Keratinocyte (primary cell): ENCODE measurements around the gene APCDD1L. TPM values are rescaled to one million over a fixed set of nuclear protein-coding genes. Genes with fewer than 3 reads are reported as not detected.

Experiments
- DNase-seq: peaks from one replicate; pipeline ENCODE4 v3.0.0-alpha.2; 2011; ENCODE audit warnings: low read depth, missing footprints, low spot score
- FAIRE-seq: peaks from 2 replicates; lab custom pipeline; 2011; peaks lifted over from hg19 to GRCh38; lab: Jason Lieb, UNC
- H2AFZ ChIP-seq: 2 replicates; pipeline ENCODE4 v1.6.0; 2012; ENCODE audit warnings: low read length, control low read depth, inconsistent platforms; ENCODE audit not compliant: control insufficient read depth
- H3K27ac ChIP-seq: 2 replicates; pipeline ENCODE4 v1.5.1; 2011; ENCODE audit warnings: low read length; ENCODE audit not compliant: control insufficient read depth, insufficient read depth
- H3K27me3 ChIP-seq: 3 replicates; pipeline ENCODE4 v1.6.0; 2011; ENCODE audit warnings: low read length; ENCODE audit not compliant: control insufficient read depth, insufficient read depth; ENCODE audit errors: extremely low read depth
- H3K36me3 ChIP-seq, 2 experiments: 2 replicates in 1 of 2; 3 replicates in 1 of 2; pipeline ENCODE4 v1.5.1; 2011; ENCODE audit warnings: low read length in 2 of 2, mild to moderate bottlenecking in 1 of 2; ENCODE audit not compliant: control insufficient read depth in 2 of 2, insufficient read depth in 2 of 2; ENCODE audit errors: extremely low read depth in 1 of 2
- H3K4me1 ChIP-seq: 3 replicates; pipeline ENCODE4 v1.5.1; 2011; ENCODE audit warnings: low read length; ENCODE audit not compliant: control insufficient read depth, insufficient read depth; ENCODE audit errors: extremely low read depth
- H3K4me2 ChIP-seq: 3 replicates; pipeline ENCODE4 v1.6.0; 2011; ENCODE audit warnings: low read depth, low read length; ENCODE audit not compliant: control insufficient read depth, insufficient read depth; ENCODE audit errors: extremely low read depth
- H3K4me3 ChIP-seq, 3 experiments: fragments of 200-600 bp in 1 of 3; sonication (generic) in 1 of 3; 2 replicates in 2 of 3; 3 replicates in 1 of 3; pipeline ENCODE4 v1.5.1; 2011 to 2016; ENCODE audit warnings: low read length in 3 of 3, mild to moderate bottlenecking in 3 of 3, control low read depth in 2 of 3, inconsistent platforms in 1 of 3, low read depth in 1 of 3, mixed read lengths in 1 of 3, mixed run types in 1 of 3, moderate library complexity in 1 of 3; ENCODE audit not compliant: control insufficient read depth in 2 of 3, insufficient read depth in 2 of 3; ENCODE audit errors: extremely low read depth in 1 of 3
- H3K79me2 ChIP-seq: 2 replicates; pipeline ENCODE4 v1.6.0; 2012; ENCODE audit warnings: low read length; ENCODE audit not compliant: control insufficient read depth, insufficient read depth
- H3K9ac ChIP-seq: 3 replicates; pipeline ENCODE4 v1.6.0; 2011; ENCODE audit warnings: low read length; ENCODE audit not compliant: control insufficient read depth, insufficient read depth; ENCODE audit errors: extremely low read depth
- H3K9me1 ChIP-seq: 3 replicates; pipeline ENCODE4 v1.6.0; 2011; ENCODE audit warnings: low read length; ENCODE audit not compliant: control insufficient read depth, insufficient read depth; ENCODE audit errors: extremely low read depth
- H3K9me3 ChIP-seq: 2 replicates; pipeline ENCODE4 v1.5.1; 2012; ENCODE audit warnings: low read depth, low read length; ENCODE audit not compliant: control insufficient read depth
- H4K20me1 ChIP-seq: 3 replicates; pipeline ENCODE4 v1.6.0; 2011; ENCODE audit warnings: low read length; ENCODE audit not compliant: control insufficient read depth, insufficient read depth; ENCODE audit errors: extremely low read depth
- CTCF ChIP-seq, 3 experiments: IDR thresholded peaks in 1 of 3; conservative IDR thresholded peaks in 1 of 3; optimal IDR thresholded peaks in 1 of 3; 2 replicates in 2 of 3; 3 replicates in 1 of 3; pipeline versions ENCODE3 to v1.5.1; 2011; ENCODE audit warnings: low read length in 3 of 3, mild to moderate bottlenecking in 3 of 3, moderate library complexity in 2 of 3, control low read depth in 1 of 3, inconsistent platforms in 1 of 3; ENCODE audit not compliant: insufficient read depth in 2 of 3; ENCODE audit errors: extremely low read depth in 1 of 3
- EZH2 ChIP-seq: IDR thresholded peaks from one replicate; pipeline ENCODE4 v1.6.1; 2012; ENCODE audit warnings: inconsistent platforms, mild to moderate bottlenecking, low read length, moderate library complexity
- dilution Hi-C: fragments of 300-500 bp; cut with MboI; formaldehyde crosslinking; loops from one replicate; pipeline ENCODE4 v1.7.0; 2020; ENCODE audit warnings: low sequenced_read_pairs; ENCODE audit not compliant: extremely low pct_ligation_motif_present
- polyA plus RNA-seq, 5 experiments: library from polyadenylated mRNA; depleted of rRNA in 3 of 5; stranded (reverse) in 3 of 5; stranded (forward) in 1 of 5; unstranded in 1 of 5; fragments of >200 nt; gene quantifications; 1 replicate in 1 of 5; 2 replicates in 3 of 5; 3 replicates in 1 of 5; pipeline versions ENCODE4 v1.2.1 to v1.2.3, GENCODE V29; 2011 to 2012; ENCODE audit warnings: missing spikeins in 2 of 5, low read depth in 1 of 5, low replicate concordance in 1 of 5

The APCDD1L gene
- polyA plus RNA-seq, 1 donor (not counting 4 experiments of a cell fraction or from before 2014, with no cell fraction given), result 0.67 TPM

GRCh38 chr20:58531657-58532056, 16.5 kb upstream of the APCDD1L start:
- H4K20me1 ChIP-seq, result no peaks in the 10 kb centered on the region
- no peaks in the 10 kb centered on the region for H3K79me2 ChIP-seq
- no peaks in the 10 kb centered on the region for H3K27me3 ChIP-seq
- H3K9me1 ChIP-seq, result no peaks in the 10 kb centered on the region
- H3K9ac ChIP-seq, result no peak overlapping the region
- no peak for TF ChIP-seq EZH2
- no peak for TF ChIP-seq CTCF (optimal IDR thresholded peaks at IDR 0.05 in 1 of 3, IDR thresholded peaks at IDR 0.05 in 1 of 3, conservative IDR thresholded peaks at IDR 0.05 in 1 of 3; ENCODE audit: extremely low read depth in 1 of 3, insufficient read depth in 2 of 3, low read length in 3 of 3)
- no peak overlapping the region for H2AFZ ChIP-seq
- no peak overlapping the region for H3K4me2 ChIP-seq
- no peak overlapping the region for H3K4me3 ChIP-seq
- FAIRE-seq (no peak), DNase-seq (no peak)
- dilution Hi-C loops, result no loop called here
- no peak overlapping the region for H3K27ac ChIP-seq
- no peaks in the 10 kb centered on the region for H3K9me3 ChIP-seq
- H3K4me1 ChIP-seq, result no peaks in the 10 kb centered on the region
- no peaks in the 10 kb centered on the region for H3K36me3 ChIP-seq

GRCh38 chr20:58531063-58531462, 15.9 kb upstream of the APCDD1L start:
- DNase-seq (no peak), FAIRE-seq (no peak)
- no peak overlapping the region for H2AFZ ChIP-seq
- no peaks in the 10 kb centered on the region for H3K9me1 ChIP-seq
- no peak overlapping the region for H3K9ac ChIP-seq
- no peaks in the 10 kb centered on the region for H3K4me1 ChIP-seq
- TF ChIP-seq EZH2 (no peak), CTCF (optimal IDR thresholded peaks at IDR 0.05 in 1 of 3, IDR thresholded peaks at IDR 0.05 in 1 of 3, conservative IDR thresholded peaks at IDR 0.05 in 1 of 3; ENCODE audit: extremely low read depth in 1 of 3, insufficient read depth in 2 of 3, low read length in 3 of 3) (no peak)
- no peak overlapping the region for H3K4me3 ChIP-seq
- no peaks in the 10 kb centered on the region for H4K20me1 ChIP-seq
- no peak overlapping the region for H3K27ac ChIP-seq
- H3K36me3 ChIP-seq, result no peaks in the 10 kb centered on the region
- H3K79me2 ChIP-seq, result no peaks in the 10 kb centered on the region
- H3K27me3 ChIP-seq, result no peaks in the 10 kb centered on the region
- dilution Hi-C loops, result no loop called here
- H3K4me2 ChIP-seq, result no peak overlapping the region
- no peaks in the 10 kb centered on the region for H3K9me3 ChIP-seq
